Uterus (tissue), 2 donors: ENCODE data around the gene SCN3B.

Experiments used
- CTCF ChIP-seq, 4 experiments: fragments of 200-600 bp in 2 of 4; fragments of 450-650 bp in 2 of 4; sonication (generic) in 2 of 4; IDR thresholded peaks; one replicate each; pipeline ENCODE4 v1.5.1; 2016 to 2019; ENCODE audit warnings: antibody characterized with exemption in 4 of 4, mild to moderate bottlenecking in 2 of 4, moderate library complexity in 1 of 4
- POLR2A ChIP-seq, 2 donors: fragments of 450-650 bp; IDR thresholded peaks; one replicate each; pipeline ENCODE4 v1.6.1; 2016; ENCODE audit warnings: antibody characterized with exemption in 2 of 2, mild to moderate bottlenecking in 1 of 2, moderate library complexity in 1 of 2

GRCh38 chr11:123653483-123653826 is 969 bp downstream of the SCN3B start:
- TF ChIP-seq CTCF (IDR thresholded peaks at IDR 0.05) (no peak), POLR2A (IDR thresholded peaks at IDR 0.05) (no peak)
